H1 (cell line): ENCODE data around the gene TPPP2. TPM values are rescaled to one million over a fixed set of nuclear protein-coding genes. Genes with fewer than 3 reads are reported as not detected.
A peak's percentile ranks its signal among the peaks of the same experiment; 100 is the strongest.

ENCODE experiments used
- CTCF ChIA-PET: fragments of 300-600 bp; sonication (Branson Sonifier 250); formaldehyde crosslinking; loops from one replicate; lab custom pipeline; 2021; ENCODE audit not compliant: partially characterized antibody; lab: Charles Lee
- POLR2A ChIA-PET: fragments of 300-600 bp; sonication (Branson Sonifier 250); formaldehyde crosslinking; loops from one replicate; lab custom pipeline; 2021; ENCODE audit warnings: inconsistent platforms; ENCODE audit not compliant: partially characterized antibody; lab: Charles Lee
- DNase-seq, 2 experiments: peaks; one replicate each; pipeline versions ENCODE4 v3.0.0 to v3.0.0-alpha.2; 2010 to 2022; ENCODE audit warnings: low spot score in 2 of 2, low read depth in 1 of 2, mixed read lengths in 1 of 2
- FAIRE-seq: peaks from 2 replicates; lab custom pipeline; 2011; peaks lifted over from hg19 to GRCh38; lab: Jason Lieb, UNC
- H2AFZ ChIP-seq: 2 replicates; pipeline ENCODE4 v1.8.1; 2012; ENCODE audit warnings: low read length, inconsistent platforms
- H2AK5ac ChIP-seq: 2 replicates; pipeline ENCODE4 v1.6.1; 2013; ENCODE audit warnings: low read depth, low read length
- H2BK120ac ChIP-seq: replicated peaks from 2 replicates; pipeline ENCODE3; 2013; ENCODE audit warnings: low read depth, low read length, inconsistent platforms
- H2BK12ac ChIP-seq: 2 replicates; pipeline ENCODE4 v1.6.1; 2013; ENCODE audit warnings: low read depth, low read length
- H2BK15ac ChIP-seq: 2 replicates; pipeline ENCODE4 v1.6.1; 2013; ENCODE audit warnings: low read length
- H2BK20ac ChIP-seq: 2 replicates; pipeline ENCODE4 v1.6.1; 2013; ENCODE audit warnings: low read length
- H2BK5ac ChIP-seq: 2 replicates; pipeline ENCODE4 v1.6.1; 2013; ENCODE audit warnings: low read depth, low read length
- H3K14ac ChIP-seq: 2 replicates; pipeline ENCODE4 v1.6.1; 2013; ENCODE audit warnings: inconsistent platforms; ENCODE audit not compliant: insufficient read length
- H3K18ac ChIP-seq: 2 replicates; pipeline ENCODE4 v1.6.1; 2013; ENCODE audit warnings: low read length; ENCODE audit errors: extremely low read depth
- H3K23ac ChIP-seq: 2 replicates; pipeline ENCODE4 v1.6.1; 2013; ENCODE audit warnings: inconsistent platforms; ENCODE audit not compliant: insufficient read length
- H3K23me2 ChIP-seq: 2 replicates; pipeline ENCODE4 v1.6.1; 2013; ENCODE audit warnings: low read depth, low read length
- H3K27ac ChIP-seq: 2 replicates; pipeline ENCODE4 v1.6.1; 2011; ENCODE audit warnings: low read depth, low read length, inconsistent platforms
- H3K27me3 ChIP-seq, 4 experiments: replicated peaks in 1 of 4; 1 replicate in 1 of 4; 2 replicates in 3 of 4; pipeline versions ENCODE4 v1.6.1 to v1.8.1; 2011 to 2013; ENCODE audit warnings: low read length in 3 of 4, mild to moderate bottlenecking in 3 of 4, inconsistent platforms in 2 of 4, mixed read lengths in 2 of 4, moderate library complexity in 1 of 4; ENCODE audit not compliant: control insufficient read depth in 3 of 4, insufficient read depth in 3 of 4; ENCODE audit errors: extremely low read depth in 1 of 4
- H3K36me3 ChIP-seq, 4 experiments: 2 replicates each; pipeline versions ENCODE4 v1.6.1 to v1.8.1; 2011 to 2013; ENCODE audit warnings: mild to moderate bottlenecking in 4 of 4, low read length in 3 of 4, moderate library complexity in 2 of 4, control low read depth in 1 of 4, inconsistent platforms in 1 of 4; ENCODE audit not compliant: insufficient read depth in 4 of 4, control insufficient read depth in 2 of 4
- H3K4ac ChIP-seq: replicated peaks from 2 replicates; pipeline ENCODE3; 2013; ENCODE audit warnings: low read length, low read depth, mixed read lengths, inconsistent platforms; ENCODE audit not compliant: insufficient read length
- H3K4me1 ChIP-seq, 4 experiments: replicated peaks in 1 of 4; 1 replicate in 1 of 4; 2 replicates in 3 of 4; pipeline versions ENCODE4 v1.6.1 to v1.8.1; 2011 to 2013; ENCODE audit warnings: low read length in 3 of 4, inconsistent platforms in 2 of 4, mixed read lengths in 1 of 4; ENCODE audit not compliant: insufficient read depth in 4 of 4, control insufficient read depth in 3 of 4
- H3K4me2 ChIP-seq, 2 experiments: 2 replicates each; pipeline versions ENCODE4 v1.6.1 to v1.8.1; 2011 to 2013; ENCODE audit warnings: low read depth in 2 of 2, low read length in 2 of 2, control low read depth in 1 of 2, inconsistent platforms in 1 of 2, mild to moderate bottlenecking in 1 of 2; ENCODE audit not compliant: insufficient read depth in 1 of 2
- H3K4me3 ChIP-seq, 4 experiments: fragments of 200-600, 300-600 bp in 1 of 4; sonication (generic), shearing (Covaris generic), sonication (Bioruptor Twin) in 1 of 4; 2 replicates each; pipeline versions ENCODE4 v1.5.1 to v1.8.1; 2011 to 2016; ENCODE audit warnings: low read length in 4 of 4, low read depth in 3 of 4, control low read depth in 2 of 4, inconsistent platforms in 2 of 4, mild to moderate bottlenecking in 2 of 4, mixed read lengths in 1 of 4, moderate library complexity in 1 of 4; ENCODE audit not compliant: insufficient read depth in 2 of 4; ENCODE audit errors: extremely low read depth in 1 of 4
- H3K56ac ChIP-seq: replicated peaks from 2 replicates; pipeline ENCODE3; 2013; ENCODE audit warnings: low read depth, mild to moderate bottlenecking, mixed read lengths, low read length, inconsistent platforms; ENCODE audit not compliant: insufficient read length
- H3K79me1 ChIP-seq: 2 replicates; pipeline ENCODE4 v1.6.1; 2013; ENCODE audit warnings: low read depth, low read length, control low read depth
- H3K79me2 ChIP-seq, 2 experiments: 2 replicates each; pipeline versions ENCODE4 v1.6.1 to v1.8.1; 2012 to 2013; ENCODE audit warnings: low read length in 2 of 2, mild to moderate bottlenecking in 2 of 2, inconsistent platforms in 1 of 2; ENCODE audit not compliant: insufficient read depth in 2 of 2, control insufficient read depth in 1 of 2
- H3K9ac ChIP-seq, 4 experiments: replicated peaks in 1 of 4; 1 replicate in 1 of 4; 2 replicates in 3 of 4; pipeline versions ENCODE4 v1.6.1 to v1.8.1; 2011 to 2013; ENCODE audit warnings: low read depth in 3 of 4, low read length in 3 of 4, control low read depth in 2 of 4, mild to moderate bottlenecking in 2 of 4, moderate library complexity in 2 of 4, inconsistent platforms in 1 of 4; ENCODE audit errors: extremely low read depth in 1 of 4
- H3K9me3 ChIP-seq, 2 experiments: 2 replicates each; pipeline versions ENCODE4 v1.6.1 to v1.8.1; 2012 to 2013; ENCODE audit warnings: mild to moderate bottlenecking in 2 of 2, moderate library complexity in 2 of 2, control low read depth in 1 of 2, inconsistent platforms in 1 of 2, low read depth in 1 of 2, low read length in 1 of 2, mixed read lengths in 1 of 2; ENCODE audit not compliant: insufficient read depth in 2 of 2
- H4K20me1 ChIP-seq, 2 experiments: replicated peaks in 1 of 2; 2 replicates each; pipeline versions ENCODE3 to v1.8.1; 2011 to 2013; ENCODE audit warnings: inconsistent platforms in 2 of 2, low read length in 2 of 2, mild to moderate bottlenecking in 1 of 2; ENCODE audit not compliant: insufficient read depth in 2 of 2, control insufficient read depth in 1 of 2
- H4K5ac ChIP-seq: 2 replicates; pipeline ENCODE4 v1.6.1; 2013; ENCODE audit warnings: low read length, low read depth, mixed read lengths, inconsistent platforms; ENCODE audit not compliant: insufficient read length
- H4K8ac ChIP-seq: 2 replicates; pipeline ENCODE4 v1.8.0; 2013; ENCODE audit warnings: mild to moderate bottlenecking, moderate library complexity, low read length, inconsistent platforms; ENCODE audit not compliant: insufficient read depth; ENCODE audit errors: extremely low read depth
- H4K91ac ChIP-seq: replicated peaks from 2 replicates; pipeline ENCODE3; 2013; ENCODE audit warnings: low read length, mixed read lengths, inconsistent platforms; ENCODE audit not compliant: insufficient read length
- ATF3 ChIP-seq: IDR thresholded peaks from 2 replicates; pipeline ENCODE4 v1.6.1; 2011; ENCODE audit warnings: low read depth, mild to moderate bottlenecking, low read length; ENCODE audit not compliant: insufficient read depth
- BRCA1 ChIP-seq: IDR thresholded peaks from 2 replicates; pipeline ENCODE4 v1.6.1; 2012; ENCODE audit warnings: low read depth, low read length, improper control_type of control experiment
- GABPA ChIP-seq: IDR thresholded peaks from 2 replicates; pipeline ENCODE4 v1.6.1; 2011; ENCODE audit warnings: mild to moderate bottlenecking, low read length, moderate library complexity, borderline replicate concordance; ENCODE audit not compliant: insufficient read depth
- HDAC6 ChIP-seq: IDR thresholded peaks from one replicate; pipeline ENCODE4 v1.7.1; 2012; ENCODE audit warnings: low read depth, mild to moderate bottlenecking, inconsistent platforms, low read length, moderate library complexity
- KDM1A ChIP-seq: fragments of 200-600, 300-600 bp; sonication (generic); IDR thresholded peaks from 2 replicates; pipeline ENCODE4 v1.7.1; 2016; ENCODE audit warnings: mild to moderate bottlenecking, low read length, borderline replicate concordance
- KDM5A ChIP-seq: fragments of 200-600 bp; IDR thresholded peaks from 2 replicates; pipeline ENCODE4 v1.7.1; 2012; ENCODE audit warnings: mild to moderate bottlenecking, low read length, inconsistent platforms, mixed read lengths
- MAX ChIP-seq: IDR thresholded peaks from 2 replicates; pipeline ENCODE4 v1.6.1; 2012; ENCODE audit warnings: inconsistent platforms
- NRF1 ChIP-seq: IDR thresholded peaks from 2 replicates; pipeline ENCODE4 v1.6.1; 2011; ENCODE audit warnings: mild to moderate bottlenecking, low read depth, low read length, improper control_type of control experiment
- SP4 ChIP-seq: IDR thresholded peaks from 2 replicates; pipeline ENCODE4 v1.6.1; 2012; ENCODE audit warnings: low read length, inconsistent platforms
- TAF1 ChIP-seq: IDR thresholded peaks from 2 replicates; pipeline ENCODE4 v1.6.1; 2011; ENCODE audit warnings: mild to moderate bottlenecking, low read depth, low read length
- TBP ChIP-seq: IDR thresholded peaks from 2 replicates; pipeline ENCODE4 v1.6.1; 2011; ENCODE audit warnings: low read depth, low read length, improper control_type of control experiment
- USF2 ChIP-seq: IDR thresholded peaks from 2 replicates; pipeline ENCODE4 v1.6.1; 2011; ENCODE audit warnings: low read length, improper control_type of control experiment
- WGBS, 2 experiments: shearing (Covaris generic) in 1 of 2; methylation state at CpG; one replicate each; pipeline versions ENCODE4 v1.1.6 to v1.1.7; 2013 to 2015; ENCODE audit warnings: low lambda C conversion rate in 2 of 2, mixed read lengths in 2 of 2, inconsistent platforms in 1 of 2, low coverage in 1 of 2, missing lambda C conversion rate in 1 of 2; ENCODE audit not compliant: insufficient replicate concordance in 2 of 2, insufficient coverage in 1 of 2, insufficient read length in 1 of 2; ENCODE audit errors: extremely low coverage in 1 of 2, missing lambda C conversion rate in 1 of 2; 5-methylcytosine and 5-hydroxymethylcytosine counted together
- polyA plus RNA-seq, 7 experiments: library from polyadenylated mRNA; depleted of rRNA in 3 of 7; stranded (reverse) in 5 of 7; unstranded in 2 of 7; fragments of >200 nt in 5 of 7; fragments of 200-250 nt in 2 of 7; gene quantifications; 1 replicate in 5 of 7; 2 replicates in 1 of 7; 4 replicates in 1 of 7; pipeline versions ENCODE4 v1.2.1 to v1.2.3, GENCODE V29; 2011 to 2013; ENCODE audit warnings: missing spikeins in 2 of 7, mixed read lengths in 2 of 7
- total RNA-seq: library from RNA; stranded (reverse); fragmentation: NEBNext Ultra II Directional; extraction: Animal tissue kit (Norgen Biotek cat#: 25700); gene quantifications from 2 replicates; pipeline ENCODE4 v1.2.1, GENCODE V29; 2021

TPPP2 gene
- total and polyA plus RNA-seq, 2 of the 8 experiments (the other 6 are each of a cell fraction or from before 2014, with no cell fraction given) = not detected

- H2BK120ac ChIP-seq = no peak overlapping the region
- DNase-seq (no peak), FAIRE-seq (no peak)
- peaks cover 15 to 24% (median 18%) of the 10 kb centered on the region in 4 experiments for H3K36me3 ChIP-seq
- no peak overlapping the region for H2BK20ac ChIP-seq
- no peak overlapping the region for H3K4me3 ChIP-seq
- H3K23me2 ChIP-seq = no peaks in the 10 kb centered on the region; the same call in 1 of the 2 replicates
- no peak overlapping the region for H3K56ac ChIP-seq
- no peak overlapping the region for H2AK5ac ChIP-seq
- H3K9ac ChIP-seq = no peak overlapping the region
- no peak overlapping the region for H2AFZ ChIP-seq
- ChIA-PET POLR2A (interaction anchor here (1.1 to 2.1 kb wide), 2 partner anchors 15 to 93 kb away, joined by 3 to 6 read pairs; no protein-coding TSS in a partner anchor), CTCF (interaction anchor here (0.8 to 10.6 kb wide), 9 partner anchors 8 to 308 kb away, joined by 3 to 117 read pairs (median 5); no protein-coding TSS in a partner anchor)
- peaks cover 0 to 2% of the 10 kb centered on the region in 2 experiments for H4K20me1 ChIP-seq
- no peak overlapping the region for H3K4me2 ChIP-seq
- H3K9me3 ChIP-seq = no peaks in the 10 kb centered on the region
- H2BK12ac ChIP-seq = no peak overlapping the region
- no peak overlapping the region for H4K91ac ChIP-seq
- no peaks in the 10 kb centered on the region for H3K79me1 ChIP-seq
- H3K4me1 ChIP-seq = peaks cover 2 to 6% (median 5%) of the 10 kb centered on the region in 4 experiments; a peak in 5 of 7 replicates
- H4K8ac ChIP-seq = no peak overlapping the region
- no peak overlapping the region for H3K4ac ChIP-seq
- no peak overlapping the region for H3K18ac ChIP-seq
- no peak overlapping the region for H3K23ac ChIP-seq
- no peaks in the 10 kb centered on the region for H3K79me2 ChIP-seq
- no peaks in the 10 kb centered on the region for H3K27me3 ChIP-seq
- no peak overlapping the region for H3K27ac ChIP-seq
- no peak overlapping the region for H4K5ac ChIP-seq
- 0 out of 2 replicates have a peak overlapping the region, but pooled peaks have one; percentile 76 for H2BK15ac ChIP-seq
- no peak overlapping the region for H2BK5ac ChIP-seq
- WGBS, 2 experiments = 84% methylated on average over 4 of the region's 4 CpGs; no CpG with 5 or more reads in 1 of the 2 experiments
- H3K14ac ChIP-seq = no peak overlapping the region
- no peak for TF ChIP-seq MAX
- TF ChIP-seq GABPA = no peak
- TF ChIP-seq TAF1 = no peak
- TF ChIP-seq USF2 = no peak
- no peak for TF ChIP-seq SP4
- no peak for TF ChIP-seq KDM1A
- TF ChIP-seq KDM5A = no peak
- no peak for TF ChIP-seq HDAC6
- TF ChIP-seq NRF1 = no peak
- TF ChIP-seq TBP = no peak
- TF ChIP-seq ATF3 = no peak
- no peak for TF ChIP-seq BRCA1
These were observed 30.4 kb upstream of the TPPP2 start for GRCh38 chr14:20999591-20999990.
